B cell (primary cell): ENCODE data around the gene SMAD1. TPM values are rescaled to one million over a fixed set of nuclear protein-coding genes. Genes with fewer than 3 reads are reported as not detected.

Experiments used
- ATAC-seq: fragments of 200-7000 bp; cut with Tn5 transposase; one replicate; pipeline ENCODE4 v1.10.0; 2021; ENCODE audit warnings: low read depth, mild to moderate bottlenecking, moderate number of reproducible peaks, moderate library complexity
- CTCF ChIA-PET: fragments of 350-600 bp; sonication (Branson Sonifier 250); formaldehyde crosslinking; loops from one replicate; lab custom pipeline; 2021; ENCODE audit warnings: antibody characterized with exemption, inconsistent platforms; lab: Charles Lee
- POLR2A ChIA-PET: fragments of 350-600 bp; sonication (Branson Sonifier 250); formaldehyde crosslinking; loops from one replicate; lab custom pipeline; 2021; ENCODE audit warnings: antibody characterized with exemption; lab: Charles Lee
- DNase-seq: peaks from one replicate; pipeline ENCODE4 v3.0.0; 2013
- H2AFZ ChIP-seq: 2 replicates; pipeline ENCODE4 v1.6.1; 2012; ENCODE audit warnings: mild to moderate bottlenecking, low read depth, low read length; ENCODE audit not compliant: insufficient read depth, poor library complexity, severe bottlenecking
- H3K27ac ChIP-seq, 2 donors: 1 replicate in 1 of 2; 2 replicates in 1 of 2; pipeline ENCODE4 v1.5.1; 2012 to 2013; ENCODE audit warnings: low read length in 2 of 2, mild to moderate bottlenecking in 2 of 2, moderate library complexity in 1 of 2
- H3K27me3 ChIP-seq, 4 experiments: fragments of 200-600 bp in 1 of 4; sonication (generic) in 1 of 4; replicated peaks in 1 of 4; 1 replicate in 2 of 4; 2 replicates in 2 of 4; pipeline versions ENCODE4 v1.6.1 to v1.7.0; 2013 to 2016; ENCODE audit warnings: low read length in 3 of 4, mild to moderate bottlenecking in 2 of 4, mixed read lengths in 1 of 4, moderate library complexity in 1 of 4; ENCODE audit not compliant: insufficient read depth in 4 of 4, control insufficient read depth in 3 of 4; ENCODE audit errors: control extremely low read depth in 1 of 4
- H3K36me3 ChIP-seq, 2 experiments: replicated peaks in 1 of 2; 1 replicate in 1 of 2; 2 replicates in 1 of 2; pipeline versions ENCODE4 v1.6.1 to v1.7.1; 2013; ENCODE audit warnings: low read length in 1 of 2; ENCODE audit not compliant: insufficient read depth in 2 of 2, control insufficient read depth in 1 of 2; ENCODE audit errors: control extremely low read depth in 1 of 2, extremely low read depth in 1 of 2
- H3K4me1 ChIP-seq, 2 donors: fragments of 200-600 bp in 1 of 2; sonication (generic) in 1 of 2; 1 replicate in 1 of 2; 2 replicates in 1 of 2; pipeline versions ENCODE4 v1.5.1 to v1.6.1; 2013 to 2017; ENCODE audit warnings: low read length in 2 of 2; ENCODE audit not compliant: control insufficient read depth in 2 of 2, insufficient read depth in 2 of 2
- H3K4me2 ChIP-seq: replicated peaks from 2 replicates; pipeline ENCODE3; 2012; ENCODE audit warnings: mild to moderate bottlenecking, low read depth, low read length; ENCODE audit not compliant: poor library complexity, severe bottlenecking
- H3K4me3 ChIP-seq, 5 experiments: fragments of 200-600 bp in 1 of 5; sonication (generic) in 1 of 5; 1 replicate in 3 of 5; 2 replicates in 2 of 5; pipeline versions ENCODE4 v1.5.1 to v1.7.0; 2011 to 2016; ENCODE audit warnings: low read length in 4 of 5, mild to moderate bottlenecking in 4 of 5, low read depth in 2 of 5, control low read depth in 1 of 5, moderate library complexity in 1 of 5; ENCODE audit not compliant: insufficient read depth in 1 of 5; ENCODE audit errors: control extremely low read depth in 1 of 5, extremely low read depth in 1 of 5
- H3K79me2 ChIP-seq: fragments of 200-600 bp; sonication (generic); one replicate; pipeline ENCODE4 v1.6.0; 2016; ENCODE audit warnings: low read length; ENCODE audit not compliant: control insufficient read depth, insufficient read depth
- H3K9ac ChIP-seq: fragments of 200-600 bp; sonication (generic); 2 replicates; pipeline ENCODE4 v1.6.1; 2017; ENCODE audit warnings: mild to moderate bottlenecking, low read length, moderate library complexity
- H3K9me3 ChIP-seq, 3 donors: one replicate each; pipeline versions ENCODE4 v1.6.1 to v1.7.1; 2013; ENCODE audit warnings: low read length in 2 of 3; ENCODE audit not compliant: control insufficient read depth in 2 of 3, insufficient read depth in 1 of 3; ENCODE audit errors: control extremely low read depth in 1 of 3
- H4K20me1 ChIP-seq: 2 replicates; pipeline ENCODE4 v1.6.0; 2012; ENCODE audit warnings: mild to moderate bottlenecking, low read length; ENCODE audit not compliant: insufficient read depth, control insufficient read depth, poor library complexity, severe bottlenecking
- H3K27ac Mint-ChIP-seq: one replicate; pipeline ENCODE4 v1.8.0; 2021; ENCODE audit warnings: mixed read lengths
- H3K27me3 Mint-ChIP-seq: one replicate; pipeline ENCODE4 v1.8.0; 2021; ENCODE audit warnings: mixed read lengths
- H3K4me1 Mint-ChIP-seq: one replicate; pipeline ENCODE4 v1.8.0; 2021; ENCODE audit warnings: mixed read lengths
- H3K4me3 Mint-ChIP-seq: one replicate; pipeline ENCODE4 v1.8.0; 2021; ENCODE audit warnings: mixed read lengths
- H3K9me3 Mint-ChIP-seq: one replicate; pipeline ENCODE4 v1.8.0; 2022; ENCODE audit warnings: mixed read lengths; ENCODE audit not compliant: insufficient read depth
- CTCF ChIP-seq: fragments of 200-600 bp; IDR thresholded peaks from one replicate; pipeline ENCODE4 v1.8.0; 2022; ENCODE audit warnings: antibody characterized with exemption, mild to moderate bottlenecking
- EZH2 ChIP-seq: IDR thresholded peaks from 2 replicates; pipeline ENCODE4 v1.6.1; 2012; ENCODE audit warnings: borderline replicate concordance, low read depth, mild to moderate bottlenecking, moderate library complexity, low read length; ENCODE audit not compliant: insufficient read depth, poor library complexity, severe bottlenecking
- WGBS: methylation state at CpG from one replicate; pipeline ENCODE4 v1.1.5; 2013; ENCODE audit warnings: missing lambda C conversion rate; ENCODE audit not compliant: insufficient coverage; 5-methylcytosine and 5-hydroxymethylcytosine counted together
- intact Hi-C: fragments of 100-400 bp; cut with micrococcal nuclease; formaldehyde crosslinking; loops from one replicate; pipeline ENCODE4 v1.10.0; 2022
- polyA plus RNA-seq: library from polyadenylated mRNA; depleted of rRNA; stranded (reverse); fragments of >200 nt; gene quantifications from 2 replicates; pipeline ENCODE4 v1.2.3, GENCODE V29; 2012
- total RNA-seq, 2 donors: library from RNA; stranded (reverse); fragments of 120-200 nt in 1 of 2; gene quantifications; 1 replicate in 1 of 2; 2 replicates in 1 of 2; pipeline versions ENCODE4 v1.2.3 to v1.2.4, GENCODE V29; 2013 to 2022

Gene SMAD1
- total and polyA plus RNA-seq, 2 donors (not counting 1 experiment from before 2014, with no cell fraction given) = 0.12 TPM; not detected in 1

- no CpG with 5 or more reads among the region's 1 CpG for WGBS
- TF ChIP-seq EZH2 = no peak
- no peak for TF ChIP-seq CTCF
- Mint-ChIP-seq H3K27me3 (peaks cover 43% of the 10 kb centered on the region), H3K9me3 (no peaks in the 10 kb centered on the region), H3K4me1 (peaks cover 9% of the 10 kb centered on the region), H3K4me3 (no peak overlapping the region), H3K27ac (no peak overlapping the region)
- no peak for DNase-seq
- Histone ChIP-seq H3K27ac (no peak overlapping the region), H3K4me3 (no peak overlapping the region), H3K27me3 (peaks cover 0 to 49% (median 37%) of the 10 kb centered on the region in 4 experiments), H3K4me1 (peaks cover 8 to 20% of the 10 kb centered on the region in 2 donors), H3K9ac (no peak overlapping the region), H3K4me2 (no peak overlapping the region), H3K79me2 (peaks cover 7% of the 10 kb centered on the region), H3K9me3 (no peaks in the 10 kb centered on the region), H2AFZ (no peak overlapping the region), H3K36me3 (no peaks in the 10 kb centered on the region), H4K20me1 (no peaks in the 10 kb centered on the region)
- CTCF ChIA-PET = no interaction called here
- ATAC-seq = no peak
- POLR2A ChIA-PET = no interaction called here
- intact Hi-C loops = no loop called here
These were observed 9.1 kb downstream of the SMAD1 start for GRCh38 chr4:145490796-145491195.

GRCh38 chr4:145492376-145492775 lies 10.7 kb downstream of the SMAD1 start:
- H3K4me2 ChIP-seq = no peak overlapping the region
- POLR2A ChIA-PET = no interaction called here
- DNase-seq (no peak), ATAC-seq (no peak)
- CTCF ChIA-PET = no interaction called here
- H3K4me1 Mint-ChIP-seq = peaks cover 8% of the 10 kb centered on the region
- H3K4me3 ChIP-seq = no peak overlapping the region
- H3K4me3 Mint-ChIP-seq = no peak overlapping the region
- peaks cover 4 to 16% of the 10 kb centered on the region in 2 donors for H3K4me1 ChIP-seq
- H2AFZ ChIP-seq = no peak overlapping the region
- H3K27ac ChIP-seq = no peak overlapping the region
- H3K79me2 ChIP-seq = peaks cover 7% of the 10 kb centered on the region
- H3K27ac Mint-ChIP-seq = no peak overlapping the region
- TF ChIP-seq EZH2 = no peak
- no peak for TF ChIP-seq CTCF
- H3K9ac ChIP-seq = no peak overlapping the region
- H3K36me3 ChIP-seq = no peaks in the 10 kb centered on the region
- 73% methylated on average over 2 of the region's 3 CpGs for whole genome bisulfite sequencing
- no peaks in the 10 kb centered on the region for H3K9me3 Mint-ChIP-seq
- peaks cover 0 to 34% (median 25%) of the 10 kb centered on the region in 4 experiments for H3K27me3 ChIP-seq
- intact Hi-C loops = no loop called here
- H3K9me3 ChIP-seq = no peaks in the 10 kb centered on the region
- no peaks in the 10 kb centered on the region for H4K20me1 ChIP-seq
- H3K27me3 Mint-ChIP-seq = peaks cover 42% of the 10 kb centered on the region
